ENCODE measurements around the gene PYGB.

The PYGB gene

GRCh38 chr20:25336561-25337422 is 88.9 kb downstream of the PYGB start:
- peak; percentile 74 for DNase-seq (ENCODE audit: low spot score)

- DNase-seq (ENCODE audit: low spot score): no peak
Observed at GRCh38 chr20:25338112-25339023, 90.5 kb downstream of the PYGB start.

- no peak for DNase-seq (ENCODE audit: low spot score)
Observed at GRCh38 chr20:25339608-25340007, 91.7 kb downstream of the PYGB start.

- DNase-seq (ENCODE audit: low spot score): no peak
Observed at GRCh38 chr20:25340380-25340779, 92.5 kb downstream of the PYGB start.

- no peak for DNase-seq (ENCODE audit: low spot score)
Observed at GRCh38 chr20:25341716-25342680, 94.1 kb downstream of the PYGB start.

GRCh38 chr20:25344634-25345033 is 96.7 kb downstream of the PYGB start:
- no peak for DNase-seq (ENCODE audit: low spot score)

GRCh38 chr20:25345721-25346120 is 97.8 kb downstream of the PYGB start:
- DNase-seq (ENCODE audit: low spot score): no peak

GRCh38 chr20:25346349-25346748 is 98.5 kb downstream of the PYGB start:
- no peak for DNase-seq (ENCODE audit: low spot score)

Measured in Ammon's horn (tissue), 1 donor.